SHP77 (cell line): ENCODE data around the gene GRAMD4.

Experiments used
- DNase-seq, 2 experiments: peaks; one replicate each; lab custom pipeline; 2025; lab: John Stamatoyannopoulos, UW

The GRAMD4 gene

GRCh38 chr22:46619830-46620501 lies at the start of gene GRAMD4:
GRAMD4 (plus strand) TSS chr22:46620386; CDS start chr22:46626800, 6,414 bp downstream.
- no peak for DNase-seq

- DNase-seq: no peak
These were observed 48.4 kb upstream of the GRAMD4 start for GRCh38 chr22:46571642-46572250.

GRCh38 chr22:46572911-46573780 lies 47.0 kb upstream of the GRAMD4 start:
- no peak for DNase-seq

GRCh38 chr22:46573781-46574437 lies 46.3 kb upstream of the GRAMD4 start:
- no peak for DNase-seq

- DNase-seq: no peak
These were observed 45.7 kb upstream of the GRAMD4 start for GRCh38 chr22:46574438-46574992.

- DNase-seq: peak; percentile 16 to 65
These were observed 44.9 kb upstream of the GRAMD4 start for GRCh38 chr22:46574993-46575910.

- peak in 1 of 2 experiments; percentile 53 for DNase-seq
These were observed 44.2 kb upstream of the GRAMD4 start for GRCh38 chr22:46575911-46576555.

GRCh38 chr22:46576556-46577367 lies 43.4 kb upstream of the GRAMD4 start:
- DNase-seq: peak; percentile 46 to 65

- DNase-seq: no peak
These were observed 42.6 kb upstream of the GRAMD4 start for GRCh38 chr22:46577368-46578249.

GRCh38 chr22:46578251-46578823 lies 41.8 kb upstream of the GRAMD4 start:
- DNase-seq: no peak

- no peak for DNase-seq
These were observed 41.2 kb upstream of the GRAMD4 start for GRCh38 chr22:46578824-46579561.

GRCh38 chr22:46579751-46580449 lies 40.3 kb upstream of the GRAMD4 start:
- no peak for DNase-seq

GRCh38 chr22:46580940-46581537 lies 39.1 kb upstream of the GRAMD4 start:
- no peak for DNase-seq

GRCh38 chr22:46581538-46582244 lies 38.5 kb upstream of the GRAMD4 start:
- no peak for DNase-seq

GRCh38 chr22:46582281-46582933 lies 37.8 kb upstream of the GRAMD4 start:
- DNase-seq: no peak
